Fibroblast of skin of left biceps (primary cell): Measurements from ENCODE around the gene CCER1.

Source experiments
- DNase-seq, 2 experiments: peaks; one replicate each; pipeline ENCODE4 v3.0.0-alpha.2; 2013; ENCODE audit warnings: low read depth in 2 of 2

The CCER1 gene

DNA sequence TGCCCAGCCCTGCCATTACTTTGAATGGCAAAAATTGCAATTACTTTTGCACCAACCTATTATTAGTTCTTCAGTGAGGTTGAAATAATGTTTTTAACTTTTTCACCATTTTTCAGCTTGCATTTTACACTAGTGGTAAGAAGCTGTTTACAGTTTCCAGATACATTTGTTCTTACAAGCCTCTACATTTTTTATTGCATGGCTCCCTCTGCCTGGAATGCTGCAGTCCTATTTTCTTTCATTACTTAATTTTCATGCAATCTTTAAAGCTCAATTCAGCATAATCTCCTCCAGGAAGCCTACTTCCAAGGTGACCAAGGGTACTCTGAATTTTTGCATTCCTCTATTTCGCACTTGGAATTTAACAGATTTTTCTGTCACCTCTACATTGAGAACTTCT lies 33.4 kb downstream of the CCER1 start:
- DNase-seq, result no peak

DNA sequence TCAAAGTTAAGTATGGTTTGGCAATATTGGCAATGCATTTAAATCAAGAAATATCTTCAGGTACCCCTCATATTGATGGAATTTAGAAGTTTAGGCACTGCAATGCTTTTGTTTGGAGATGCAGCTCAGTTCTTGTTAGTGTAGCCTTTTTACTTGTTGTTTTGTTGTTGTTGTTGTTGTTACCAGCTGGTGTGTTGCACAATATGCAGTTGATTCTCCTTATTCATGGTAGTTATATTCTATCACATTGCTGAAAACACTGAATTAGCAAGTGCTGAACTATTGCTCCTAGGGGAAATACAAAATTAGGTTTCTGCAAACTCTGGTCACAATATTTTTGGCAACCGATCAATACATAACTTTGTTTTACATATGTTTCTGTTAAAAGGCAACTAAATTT lies 34.8 kb downstream of the CCER1 start:
- no peak for DNase-seq

DNA sequence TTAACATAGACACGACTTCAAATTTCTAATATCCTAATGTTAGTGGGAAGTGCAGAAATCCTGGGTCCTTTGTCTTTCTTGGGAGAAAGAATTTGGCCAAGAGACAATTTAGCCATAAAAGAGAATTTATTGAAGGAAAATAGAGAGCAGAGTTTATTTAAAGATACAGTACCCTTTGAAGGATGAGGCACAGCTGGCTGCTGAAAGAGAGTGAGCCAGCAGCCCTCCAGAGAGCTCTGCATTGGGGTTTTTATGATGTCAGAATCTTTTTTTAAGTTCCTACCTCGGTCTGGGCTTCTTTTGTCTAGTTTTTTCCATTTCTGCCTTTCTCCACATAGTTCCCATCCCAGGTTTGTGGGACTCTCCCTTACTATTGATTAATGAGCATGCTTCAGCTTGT lies 37.5 kb downstream of the CCER1 start:
- DNase-seq, result no peak

GRCh38 chr12:90916516-90916915 lies 38.5 kb downstream of the CCER1 start:
- no peak for DNase-seq

DNA sequence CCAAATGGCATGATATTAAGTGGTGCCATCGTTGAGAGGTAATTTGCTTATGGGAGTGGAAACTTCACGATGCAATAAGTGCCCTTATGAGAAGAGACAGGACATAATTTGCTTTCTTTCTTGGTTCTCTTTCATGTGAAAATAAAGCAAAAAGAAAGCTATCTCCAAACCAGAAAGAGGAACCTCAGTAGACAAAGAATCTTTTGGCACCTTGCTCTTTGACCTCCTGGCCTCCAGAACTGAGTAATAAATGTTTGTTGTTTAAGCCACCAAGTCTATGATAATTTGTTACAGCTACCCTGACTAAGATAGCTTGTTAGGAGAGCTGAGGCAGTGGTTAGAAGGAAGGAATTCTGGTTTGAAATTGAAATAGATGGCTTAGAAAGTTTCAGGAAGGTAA lies 39.6 kb downstream of the CCER1 start:
- DNase-seq, result no peak

- no peak for DNase-seq
These were observed 44.0 kb downstream of the CCER1 start for GRCh38 chr12:90910958-90911357.

DNA sequence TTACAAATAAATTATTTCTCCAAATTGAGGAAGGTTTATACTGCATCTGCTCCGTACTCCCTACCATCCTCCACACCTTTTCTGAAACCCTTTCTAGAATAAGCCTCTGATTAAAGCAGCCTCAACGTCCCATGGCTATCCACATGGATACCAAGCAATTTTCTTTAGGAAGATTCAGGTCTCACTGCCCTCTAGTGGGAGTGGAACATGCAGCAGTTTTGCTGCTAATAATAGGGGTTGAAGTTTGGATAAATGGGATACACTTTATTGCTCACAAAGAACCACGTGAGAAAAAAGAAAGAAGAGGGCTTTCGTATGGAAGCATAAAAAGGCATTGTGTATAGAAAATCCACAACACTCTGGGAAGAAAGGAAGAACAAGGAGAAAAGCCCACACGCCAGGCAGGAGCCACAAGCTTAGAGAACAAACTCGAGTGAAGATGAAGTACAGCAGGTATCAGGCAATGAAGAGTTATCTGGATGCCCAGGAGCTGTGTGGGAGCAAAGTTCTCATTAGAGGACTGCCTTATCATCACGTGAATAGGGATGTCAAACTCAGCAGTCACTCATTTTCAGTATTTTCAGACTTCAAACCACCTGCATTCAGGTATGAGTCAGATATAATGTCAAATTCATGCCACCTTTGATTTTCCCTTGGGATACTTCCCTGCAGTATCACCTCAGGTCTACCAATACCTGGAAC lies 45.8 kb downstream of the CCER1 start:
- no peak for DNase-seq

GRCh38 chr12:90908465-90908864 lies 46.5 kb downstream of the CCER1 start:
- no peak for DNase-seq

DNA sequence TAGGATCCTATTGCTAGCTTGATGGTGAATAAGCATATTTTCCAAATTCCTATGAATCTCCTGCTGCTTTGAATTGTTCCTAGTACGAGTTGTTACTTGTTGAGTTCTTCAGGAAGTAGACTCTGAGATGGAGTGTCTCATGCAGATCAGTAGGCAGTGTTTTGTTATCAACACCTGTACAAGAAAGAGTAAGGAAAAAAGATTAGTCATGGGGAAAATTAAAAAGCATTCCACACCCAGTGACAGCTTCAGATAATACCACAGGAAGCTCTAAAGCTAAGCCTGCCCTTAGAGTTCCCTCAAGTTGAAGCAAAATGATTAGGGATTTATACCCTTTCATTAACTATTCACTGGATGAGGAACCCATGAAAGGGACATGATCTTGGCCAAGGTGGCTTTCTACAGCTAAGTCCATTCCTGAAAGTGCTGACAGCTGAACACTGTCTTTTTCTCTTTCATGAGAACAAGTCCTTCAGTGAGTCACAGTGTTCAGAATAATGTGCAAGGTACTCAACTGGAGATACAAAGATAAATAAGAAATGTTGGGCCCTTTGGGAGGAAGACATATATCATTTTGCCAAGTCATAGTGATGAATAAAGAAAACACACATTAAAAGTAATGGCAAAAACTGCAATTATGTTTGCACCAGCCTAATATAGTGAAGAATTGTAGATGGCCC lies 49.1 kb downstream of the CCER1 start:
- no peak for DNase-seq

DNA sequence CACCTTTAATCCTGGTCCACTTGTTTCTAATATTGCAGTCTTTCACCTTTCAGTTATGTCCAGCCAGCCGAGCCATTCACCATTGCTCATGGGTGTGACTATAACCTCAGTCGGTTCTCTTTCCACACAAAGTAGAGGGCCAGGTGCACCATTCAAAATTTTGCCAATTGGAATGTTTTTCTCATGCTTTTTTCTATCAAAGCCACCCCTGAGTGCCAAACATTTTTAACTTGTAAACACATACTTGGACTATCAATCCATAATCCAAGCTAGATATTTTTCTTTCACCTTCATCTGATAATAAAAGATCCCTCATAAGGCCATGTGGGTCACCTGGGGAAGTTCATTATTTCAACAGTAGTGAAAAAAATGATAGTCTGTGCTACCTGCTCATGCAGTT lies 52.4 kb downstream of the CCER1 start:
- DNase-seq, result no peak
